Breast epithelium (tissue), 4 donors: Measurements from ENCODE around the gene INPP4A. TPM values are rescaled to one million over a fixed set of nuclear protein-coding genes. Genes with fewer than 3 reads are reported as not detected.
"Not testable (repeated sequence)": the region's sequence is repeated elsewhere in the genome, so short reads cannot be mapped to it uniquely, and the experiment has no call there.

Experiments
- DNase-seq, 2 donors: peaks; one replicate each; pipeline ENCODE4 v3.0.0-alpha.2; 2019; ENCODE audit warnings: low spot score in 2 of 2
- H3K27ac ChIP-seq, 2 donors: fragments of 200-600 bp; sonication (generic) in 1 of 2; one replicate each; pipeline ENCODE4 v1.5.1; 2016 to 2019; ENCODE audit warnings: mild to moderate bottlenecking in 1 of 2
- H3K27me3 ChIP-seq, 2 donors: fragments of 200-600 bp; sonication (generic) in 1 of 2; one replicate each; pipeline versions ENCODE4 v1.5.1 to v1.6.0; 2017 to 2019; ENCODE audit warnings: control low read depth in 1 of 2, mild to moderate bottlenecking in 1 of 2
- H3K36me3 ChIP-seq: fragments of 200-600 bp; one replicate; pipeline ENCODE4 v1.5.1; 2019
- H3K4me1 ChIP-seq, 2 donors: fragments of 200-600 bp; sonication (generic); one replicate each; pipeline ENCODE4 v1.5.1; 2016 to 2019; ENCODE audit warnings: control low read depth in 1 of 2
- H3K4me3 ChIP-seq, 3 donors: fragments of 200-600 bp; sonication (generic); 1 replicate in 2 of 3; 2 replicates in 1 of 3; pipeline ENCODE4 v1.5.1; 2016 to 2019; ENCODE audit warnings: mild to moderate bottlenecking in 3 of 3, moderate library complexity in 2 of 3
- H3K9me3 ChIP-seq, 2 donors: fragments of 200-600 bp; sonication (generic) in 1 of 2; one replicate each; pipeline ENCODE4 v1.5.1; 2016 to 2019; ENCODE audit warnings: control low read depth in 1 of 2
- CTCF ChIP-seq, 3 donors: fragments of 450-650 bp; IDR thresholded peaks; one replicate each; pipeline ENCODE4 v1.5.1; 2016 to 2017; ENCODE audit warnings: antibody characterized with exemption in 3 of 3, mild to moderate bottlenecking in 3 of 3, moderate library complexity in 3 of 3
- POLR2A ChIP-seq: fragments of 450-650 bp; IDR thresholded peaks from one replicate; pipeline ENCODE4 v1.6.1; 2016; ENCODE audit warnings: antibody characterized with exemption, mild to moderate bottlenecking, moderate library complexity
- POLR2AphosphoS5 ChIP-seq, 3 donors: sonication (generic); formaldehyde crosslinking; IDR thresholded peaks; one replicate each; pipeline ENCODE4 v1.6.1; 2017; ENCODE audit warnings: antibody characterized with exemption in 3 of 3
- intact Hi-C: fragments of 100-400 bp; cut with DNase I; formaldehyde crosslinking; loops from one replicate; pipeline ENCODE4 v1.15.1; 2023; ENCODE audit warnings: low total_unique reads
- total RNA-seq, 3 donors: library from RNA; depleted of rRNA; stranded (reverse); fragments of >200 nt; gene quantifications; one replicate each; pipeline ENCODE4 v1.1.0, GENCODE V29; 2016

INPP4A gene
- total RNA-seq, 3 donors from 2014 or later, result 22.6 to 35.4 (median 25.8) TPM

- no peak for TF ChIP-seq POLR2AphosphoS5 (IDR thresholded peaks at IDR 0.05)
- TF ChIP-seq POLR2A, result no peak
- no peak for TF ChIP-seq CTCF (IDR thresholded peaks at IDR 0.05)
- Histone ChIP-seq H3K4me1 (no peaks in the 10 kb centered on the region), H3K4me3 (no peak overlapping the region), H3K27ac (no peak overlapping the region), H3K36me3 (no peaks in the 10 kb centered on the region), H3K27me3 (no peaks in the 10 kb centered on the region), H3K9me3 (peaks cover 8 to 19% of the 10 kb centered on the region in 2 donors)
- intact Hi-C loops, result no loop called here
- no peak for DNase-seq
These were observed 12.5 kb upstream of the INPP4A start for GRCh38 chr2:98432145-98432544.

- Histone ChIP-seq H3K27ac (no peak overlapping the region), H3K4me1 (no peaks in the 10 kb centered on the region), H3K4me3 (no peak overlapping the region), H3K36me3 (no peaks in the 10 kb centered on the region), H3K9me3 (peaks cover 8 to 19% of the 10 kb centered on the region in 2 donors), H3K27me3 (no peaks in the 10 kb centered on the region)
- no peak for TF ChIP-seq CTCF (IDR thresholded peaks at IDR 0.05)
- no peak for TF ChIP-seq POLR2AphosphoS5 (IDR thresholded peaks at IDR 0.05)
- no peak for TF ChIP-seq POLR2A
- intact Hi-C loops, result no loop called here
- DNase-seq, result no peak
These were observed 11.2 kb upstream of the INPP4A start for GRCh38 chr2:98433363-98433964.

DNA sequence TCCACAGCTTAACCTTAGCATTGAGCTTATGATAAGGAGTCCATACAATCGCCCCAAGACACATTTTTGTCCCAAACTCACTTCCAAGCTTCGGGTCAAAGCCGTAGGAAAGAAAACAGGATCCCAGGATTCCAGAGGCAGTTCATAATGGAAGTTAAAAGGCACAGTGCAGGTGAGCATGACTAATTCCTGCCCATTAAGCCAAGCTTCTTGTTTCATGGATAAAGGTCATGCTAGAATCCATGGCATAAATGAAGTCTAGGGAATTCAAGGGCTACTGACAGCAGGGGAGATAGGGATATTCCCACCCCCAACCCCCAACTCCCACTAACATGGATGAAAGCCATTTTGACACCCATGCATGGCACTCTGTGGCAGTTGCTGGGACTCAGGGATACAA, 10.2 kb upstream of the INPP4A start:
- no peaks in the 10 kb centered on the region for H3K4me1 ChIP-seq
- no peaks in the 10 kb centered on the region for H3K36me3 ChIP-seq
- no peak overlapping the region for H3K27ac ChIP-seq
- TF ChIP-seq CTCF (IDR thresholded peaks at IDR 0.05) (no peak), POLR2AphosphoS5 (IDR thresholded peaks at IDR 0.05) (no peak), POLR2A (no peak)
- intact Hi-C loops, result no loop called here
- H3K9me3 ChIP-seq, result peaks cover 8 to 23% of the 10 kb centered on the region in 2 donors
- H3K27me3 ChIP-seq, result no peaks in the 10 kb centered on the region
- DNase-seq, result no peak
- H3K4me3 ChIP-seq, result no peak overlapping the region

DNA sequence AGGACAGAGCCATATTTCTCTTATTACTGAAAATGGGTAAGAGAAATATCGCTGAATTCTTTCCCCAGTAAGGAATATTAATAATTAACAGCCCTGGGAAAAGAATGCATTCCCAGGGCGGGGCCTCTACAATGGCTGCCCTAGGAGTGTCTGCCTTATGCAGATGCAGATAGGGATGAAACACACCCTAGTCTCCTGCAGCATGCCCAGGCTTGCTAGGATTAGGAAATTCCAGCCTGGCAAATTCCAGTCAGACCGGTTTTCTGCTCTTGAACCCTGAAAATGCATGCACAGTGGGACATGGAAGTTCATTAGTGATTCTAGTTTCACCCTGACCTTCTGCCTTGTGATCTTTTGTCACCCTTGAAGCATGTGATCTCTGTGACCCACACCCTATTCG, 9.0 kb upstream of the INPP4A start:
- H3K27me3 ChIP-seq, H3K4me1 ChIP-seq, intact Hi-C loops, H3K4me3 ChIP-seq, H3K36me3 ChIP-seq, H3K27ac ChIP-seq, DNase-seq: not testable (repeated sequence)
- H3K9me3 ChIP-seq, result peaks cover 8 to 31% of the 10 kb centered on the region in 2 donors

GRCh38 chr2:98436734-98437133, 7.9 kb upstream of the INPP4A start:
- Histone ChIP-seq H3K4me1 (no peaks in the 10 kb centered on the region), H3K36me3 (no peaks in the 10 kb centered on the region), H3K27me3 (no peaks in the 10 kb centered on the region), H3K4me3 (no peak overlapping the region), H3K9me3 (peaks cover 8 to 31% of the 10 kb centered on the region in 2 donors), H3K27ac (no peak overlapping the region)
- TF ChIP-seq POLR2AphosphoS5 (IDR thresholded peaks at IDR 0.05) (no peak), POLR2A (no peak), CTCF (IDR thresholded peaks at IDR 0.05) (no peak)
- no peak for DNase-seq
- intact Hi-C loops, result no loop called here
